DND-41 (cell line): ENCODE measurements around the gene PTPRN2.

Experiments
- ATAC-seq: fragments of 200-7000 bp; cut with Tn5 transposase; 3 replicates; pipeline ENCODE4 v1.9.1; 2021; ENCODE audit warnings: low read depth; ENCODE audit not compliant: insufficient read depth
- DNase-seq: peaks from one replicate; pipeline ENCODE4 v3.0.0-alpha.2; 2020
- H2AFZ ChIP-seq: 2 replicates; pipeline ENCODE4 v1.6.0; 2012; ENCODE audit warnings: low read depth, low read length
- H3K27ac ChIP-seq: 2 replicates; pipeline ENCODE4 v1.5.1; 2012; ENCODE audit warnings: low read length, inconsistent platforms
- H3K27me3 ChIP-seq: fragments of 200-600 bp; sonication (generic); 2 replicates; pipeline ENCODE4 v1.6.0; 2012; ENCODE audit warnings: low read length, mild to moderate bottlenecking, inconsistent platforms; ENCODE audit not compliant: insufficient read depth, poor library complexity
- H3K36me3 ChIP-seq: 2 replicates; pipeline ENCODE4 v1.5.1; 2012; ENCODE audit warnings: low read length, inconsistent platforms; ENCODE audit not compliant: insufficient read depth
- H3K4me1 ChIP-seq: 2 replicates; pipeline ENCODE4 v1.5.1; 2012; ENCODE audit warnings: mild to moderate bottlenecking, low read length; ENCODE audit not compliant: insufficient read depth
- H3K4me2 ChIP-seq: 2 replicates; pipeline ENCODE4 v1.6.0; 2012; ENCODE audit warnings: mild to moderate bottlenecking, moderate library complexity, low read length, inconsistent platforms; ENCODE audit not compliant: insufficient read depth
- H3K4me3 ChIP-seq, 2 experiments: fragments of 200-600 bp in 1 of 2; shearing (Covaris generic) in 1 of 2; 2 replicates each; pipeline ENCODE4 v1.5.1; 2012 to 2016; ENCODE audit warnings: inconsistent platforms in 2 of 2, low read length in 2 of 2, mild to moderate bottlenecking in 2 of 2, low read depth in 1 of 2, moderate library complexity in 1 of 2
- H3K79me2 ChIP-seq: 2 replicates; pipeline ENCODE4 v1.6.0; 2012; ENCODE audit warnings: low read length, inconsistent platforms; ENCODE audit not compliant: insufficient read depth
- H3K9ac ChIP-seq: 2 replicates; pipeline ENCODE4 v1.6.0; 2012; ENCODE audit warnings: low read depth, mild to moderate bottlenecking, inconsistent platforms, low read length, moderate library complexity
- H3K9me3 ChIP-seq: 2 replicates; pipeline ENCODE4 v1.5.1; 2012; ENCODE audit warnings: low read length, moderate library complexity, mild to moderate bottlenecking, inconsistent platforms; ENCODE audit not compliant: insufficient read depth, severe bottlenecking
- H4K20me1 ChIP-seq: 2 replicates; pipeline ENCODE4 v1.6.0; 2012; ENCODE audit warnings: low read length; ENCODE audit not compliant: insufficient read depth
- EZH2 ChIP-seq: IDR thresholded peaks from 3 replicates; pipeline ENCODE4 v1.6.1; 2012; ENCODE audit warnings: borderline replicate concordance, low read depth, mild to moderate bottlenecking, moderate library complexity, low read length, inconsistent platforms; ENCODE audit not compliant: severe bottlenecking
- TF ChIP-seq, protein P1 (sequence below): IDR thresholded peaks from 2 replicates; pipeline ENCODE4 v1.5.1; 2012; ENCODE audit warnings: borderline replicate concordance, low read length, moderate library complexity, mild to moderate bottlenecking; ENCODE audit not compliant: poor library complexity, severe bottlenecking; ENCODE audit errors: extremely low read depth

The PTPRN2 gene

DNA sequence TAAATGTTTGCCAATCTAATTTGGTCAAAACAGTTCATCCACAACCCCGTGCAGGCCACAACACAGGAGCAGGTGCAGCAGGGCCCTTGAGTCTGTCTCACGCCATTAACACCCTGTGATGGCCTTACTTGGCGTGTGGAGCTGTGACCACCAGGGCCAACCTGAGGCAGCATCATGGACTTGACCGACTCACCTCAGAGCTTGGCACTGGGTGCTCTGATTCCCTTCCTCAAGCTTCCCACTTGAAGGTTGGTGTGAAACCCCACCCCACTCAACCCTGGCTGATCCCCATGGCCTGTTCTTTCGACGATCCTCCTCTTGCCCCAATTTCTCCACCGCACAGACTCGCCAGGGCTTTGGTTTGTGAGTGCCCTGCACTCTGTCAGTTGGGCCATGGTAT, 623.1 kb downstream of the PTPRN2 start:
- ATAC-seq (no peak), DNase-seq (no peak)
- no peak for TF ChIP-seq EZH2
- TF ChIP-seq, protein P1, sequence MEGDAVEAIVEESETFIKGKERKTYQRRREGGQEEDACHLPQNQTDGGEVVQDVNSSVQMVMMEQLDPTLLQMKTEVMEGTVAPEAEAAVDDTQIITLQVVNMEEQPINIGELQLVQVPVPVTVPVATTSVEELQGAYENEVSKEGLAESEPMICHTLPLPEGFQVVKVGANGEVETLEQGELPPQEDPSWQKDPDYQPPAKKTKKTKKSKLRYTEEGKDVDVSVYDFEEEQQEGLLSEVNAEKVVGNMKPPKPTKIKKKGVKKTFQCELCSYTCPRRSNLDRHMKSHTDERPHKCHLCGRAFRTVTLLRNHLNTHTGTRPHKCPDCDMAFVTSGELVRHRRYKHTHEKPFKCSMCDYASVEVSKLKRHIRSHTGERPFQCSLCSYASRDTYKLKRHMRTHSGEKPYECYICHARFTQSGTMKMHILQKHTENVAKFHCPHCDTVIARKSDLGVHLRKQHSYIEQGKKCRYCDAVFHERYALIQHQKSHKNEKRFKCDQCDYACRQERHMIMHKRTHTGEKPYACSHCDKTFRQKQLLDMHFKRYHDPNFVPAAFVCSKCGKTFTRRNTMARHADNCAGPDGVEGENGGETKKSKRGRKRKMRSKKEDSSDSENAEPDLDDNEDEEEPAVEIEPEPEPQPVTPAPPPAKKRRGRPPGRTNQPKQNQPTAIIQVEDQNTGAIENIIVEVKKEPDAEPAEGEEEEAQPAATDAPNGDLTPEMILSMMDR = no peak
- Histone ChIP-seq H3K9me3 (peaks cover 11% of the 10 kb centered on the region), H3K4me3 (no peak overlapping the region), H4K20me1 (no peaks in the 10 kb centered on the region), H3K4me2 (no peak overlapping the region), H3K9ac (no peak overlapping the region), H3K27ac (no peak overlapping the region), H2AFZ (no peak overlapping the region), H3K27me3 (peaks cover 4% of the 10 kb centered on the region), H3K4me1 (no peaks in the 10 kb centered on the region), H3K36me3 (no peaks in the 10 kb centered on the region), H3K79me2 (no peaks in the 10 kb centered on the region)

DNA sequence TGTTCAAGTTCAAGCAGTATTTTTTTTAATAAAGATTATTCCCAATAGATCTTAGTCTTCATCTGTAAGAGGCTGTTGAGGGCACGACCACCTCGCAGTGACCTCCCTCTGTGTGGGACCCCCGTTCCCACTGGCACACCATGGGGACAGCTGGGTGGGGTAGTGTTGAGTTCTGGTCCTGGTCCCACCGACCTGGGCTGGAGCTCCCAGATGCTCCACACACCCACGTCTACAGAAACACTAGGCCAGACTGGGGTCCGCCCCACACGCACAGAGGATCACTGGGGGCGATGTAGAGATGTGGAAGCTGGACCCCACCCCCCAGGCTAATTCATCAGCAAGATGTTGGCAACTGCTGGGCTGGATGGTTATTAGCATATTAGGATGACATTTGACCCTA, 623.6 kb downstream of the PTPRN2 start:
- Histone ChIP-seq H3K9ac (no peak overlapping the region), H2AFZ (no peak overlapping the region), H3K4me2 (no peak overlapping the region), H4K20me1 (no peaks in the 10 kb centered on the region), H3K79me2 (no peaks in the 10 kb centered on the region), H3K9me3 (peaks cover 7% of the 10 kb centered on the region), H3K27me3 (peaks cover 7% of the 10 kb centered on the region), H3K27ac (no peak overlapping the region), H3K36me3 (no peaks in the 10 kb centered on the region), H3K4me3 (no peak overlapping the region), H3K4me1 (no peaks in the 10 kb centered on the region)
- TF ChIP-seq, protein P1 = no peak
- TF ChIP-seq EZH2 = no peak
- ATAC-seq = no peak
- DNase-seq = no peak

DNA sequence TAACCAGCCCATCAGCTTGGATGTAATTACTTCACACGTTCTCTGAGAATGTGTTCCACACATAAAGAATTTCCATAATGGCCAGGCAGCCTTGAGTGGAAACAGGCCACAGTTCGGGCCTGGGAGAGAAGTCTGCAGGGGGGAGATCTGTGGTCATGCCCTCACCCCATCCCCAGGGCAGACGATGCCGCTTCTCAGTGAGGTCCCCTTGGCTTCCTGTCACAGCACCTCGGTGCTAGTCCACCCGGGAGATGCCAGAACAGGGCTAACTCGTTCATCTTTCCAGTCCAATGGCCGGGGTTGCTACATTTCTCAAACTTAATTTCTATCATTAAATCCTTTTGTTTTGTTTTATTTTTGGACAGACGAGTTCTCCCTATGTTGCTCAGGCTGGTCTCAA, 624.1 kb downstream of the PTPRN2 start:
- peaks cover 5% of the 10 kb centered on the region for H3K9me3 ChIP-seq

More for the DNA sequence above, 624.1 kb downstream of the PTPRN2 start:
- H3K27ac ChIP-seq = no peak overlapping the region
- peaks cover 7% of the 10 kb centered on the region for H3K27me3 ChIP-seq
- no peak overlapping the region for H3K4me2 ChIP-seq
- no peaks in the 10 kb centered on the region for H3K4me1 ChIP-seq
- H3K36me3 ChIP-seq = no peaks in the 10 kb centered on the region
- no peak overlapping the region for H2AFZ ChIP-seq
- H3K9ac ChIP-seq = no peak overlapping the region
- H4K20me1 ChIP-seq = no peaks in the 10 kb centered on the region
- no peak for DNase-seq
- no peak for ATAC-seq
- no peaks in the 10 kb centered on the region for H3K79me2 ChIP-seq
- TF ChIP-seq, protein P1 = no peak
- TF ChIP-seq EZH2 = no peak
- H3K4me3 ChIP-seq = no peak overlapping the region
